GM23338 (cell line): ENCODE results near the gene HTR3B.

Source experiments
- CREB1 ChIP-seq: fragments of 250-450 bp; sonication (Bioruptor Pico); IDR thresholded peaks from 2 replicates; pipeline ENCODE4 v1.5.0; 2020; ENCODE audit warnings: low read depth, mild to moderate bottlenecking, moderate library complexity
- EZH2 ChIP-seq: fragments of 200-600 bp; sonication (generic); IDR thresholded peaks from one replicate; pipeline ENCODE4 v1.8.0; 2017; ENCODE audit warnings: antibody characterized with exemption, mild to moderate bottlenecking, low read depth; ENCODE audit not compliant: unreplicated experiment
- EZH2phosphoT487 ChIP-seq: fragments of 200-600 bp; sonication (generic); IDR thresholded peaks from one replicate; pipeline ENCODE4 v1.8.1; 2018; ENCODE audit warnings: antibody characterized with exemption; ENCODE audit not compliant: unreplicated experiment
- JUNB ChIP-seq: IDR thresholded peaks from one replicate; pipeline ENCODE4 v1.6.1; 2016; ENCODE audit warnings: antibody characterized with exemption; ENCODE audit not compliant: unreplicated experiment
- POLR2AphosphoS5 ChIP-seq: IDR thresholded peaks from 2 replicates; pipeline ENCODE4 v1.6.1; 2016; ENCODE audit warnings: antibody characterized with exemption, low read depth
- TF ChIP-seq, protein P1 (sequence below), 2 experiments: fragments of 200-600 bp in 1 of 2; sonication (generic) in 1 of 2; conservative IDR thresholded peaks; 2 replicates each; pipeline versions ENCODE4 v1.5.1 to v1.6.1; 2016 to 2017; ENCODE audit warnings: antibody characterized with exemption in 2 of 2, low read depth in 2 of 2, mild to moderate bottlenecking in 2 of 2, moderate library complexity in 1 of 2
- TF ChIP-seq, protein P2 (sequence below): IDR thresholded peaks from 2 replicates; pipeline ENCODE4 v1.6.1; 2016; ENCODE audit warnings: antibody characterized with exemption

- TF ChIP-seq, protein P1, sequence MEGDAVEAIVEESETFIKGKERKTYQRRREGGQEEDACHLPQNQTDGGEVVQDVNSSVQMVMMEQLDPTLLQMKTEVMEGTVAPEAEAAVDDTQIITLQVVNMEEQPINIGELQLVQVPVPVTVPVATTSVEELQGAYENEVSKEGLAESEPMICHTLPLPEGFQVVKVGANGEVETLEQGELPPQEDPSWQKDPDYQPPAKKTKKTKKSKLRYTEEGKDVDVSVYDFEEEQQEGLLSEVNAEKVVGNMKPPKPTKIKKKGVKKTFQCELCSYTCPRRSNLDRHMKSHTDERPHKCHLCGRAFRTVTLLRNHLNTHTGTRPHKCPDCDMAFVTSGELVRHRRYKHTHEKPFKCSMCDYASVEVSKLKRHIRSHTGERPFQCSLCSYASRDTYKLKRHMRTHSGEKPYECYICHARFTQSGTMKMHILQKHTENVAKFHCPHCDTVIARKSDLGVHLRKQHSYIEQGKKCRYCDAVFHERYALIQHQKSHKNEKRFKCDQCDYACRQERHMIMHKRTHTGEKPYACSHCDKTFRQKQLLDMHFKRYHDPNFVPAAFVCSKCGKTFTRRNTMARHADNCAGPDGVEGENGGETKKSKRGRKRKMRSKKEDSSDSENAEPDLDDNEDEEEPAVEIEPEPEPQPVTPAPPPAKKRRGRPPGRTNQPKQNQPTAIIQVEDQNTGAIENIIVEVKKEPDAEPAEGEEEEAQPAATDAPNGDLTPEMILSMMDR (conservative IDR thresholded peaks at IDR 0.05; ENCODE audit: low read depth in 2 of 2): peak; percentile 77 to 81
- TF ChIP-seq EZH2 (no peak), POLR2AphosphoS5 (no peak), EZH2phosphoT487 (no peak), JUNB (no peak), CREB1 (CRISPR knock-in tag) (no peak)
- TF ChIP-seq, protein P2, sequence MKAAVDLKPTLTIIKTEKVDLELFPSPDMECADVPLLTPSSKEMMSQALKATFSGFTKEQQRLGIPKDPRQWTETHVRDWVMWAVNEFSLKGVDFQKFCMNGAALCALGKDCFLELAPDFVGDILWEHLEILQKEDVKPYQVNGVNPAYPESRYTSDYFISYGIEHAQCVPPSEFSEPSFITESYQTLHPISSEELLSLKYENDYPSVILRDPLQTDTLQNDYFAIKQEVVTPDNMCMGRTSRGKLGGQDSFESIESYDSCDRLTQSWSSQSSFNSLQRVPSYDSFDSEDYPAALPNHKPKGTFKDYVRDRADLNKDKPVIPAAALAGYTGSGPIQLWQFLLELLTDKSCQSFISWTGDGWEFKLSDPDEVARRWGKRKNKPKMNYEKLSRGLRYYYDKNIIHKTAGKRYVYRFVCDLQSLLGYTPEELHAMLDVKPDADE: no peak
Measured at GRCh38 chr11:113994077-113994954, 89.7 kb downstream of the HTR3B start.
